Measurements from ENCODE around the gene PDE8A.

- TF ChIP-seq EZH2 (IDR thresholded peaks at IDR 0.05; ENCODE audit: low read depth, unreplicated experiment), result no peak
- TF ChIP-seq CTCF (conservative IDR thresholded peaks at IDR 0.05; ENCODE audit: low read depth in 2 of 2), result no peak
Observed at GRCh38 chr15:84985158-84985557, 3.5 kb downstream of the PDE8A start.
